ENCODE measurements around the gene NNMT.

GRCh38 chr11:114311946-114312345, 15.7 kb downstream of the NNMT start:
- TF ChIP-seq POLR2A (IDR thresholded peaks at IDR 0.05; ENCODE audit: low read depth, low read length) (no peak), PAX5 (IDR thresholded peaks at IDR 0.05; ENCODE audit: insufficient read depth, low read length, severe bottlenecking) (no peak)
